Right lobe of liver (tissue), 6 donors: ENCODE data around the gene CDH15. TPM values are rescaled to one million over a fixed set of nuclear protein-coding genes. Genes with fewer than 3 reads are reported as not detected.

Experiments
- ATAC-seq, 4 donors: fragments of 200-7000 bp; cut with Tn5 transposase; one replicate each; pipeline ENCODE4 v1.9.1; 2020; ENCODE audit warnings: mild to moderate bottlenecking in 4 of 4, moderate library complexity in 4 of 4
- DNase-seq, 3 donors: peaks; one replicate each; pipeline ENCODE4 v3.0.0-alpha.2; 2020
- H3K27ac ChIP-seq, 3 donors: fragments of 200-600 bp; one replicate each; pipeline ENCODE4 v1.8.0; 2022
- H3K27me3 ChIP-seq, 2 donors: fragments of 200-600 bp; one replicate each; pipeline ENCODE4 v1.8.0; 2022
- H3K36me3 ChIP-seq, 4 donors: fragments of 200-600 bp; sonication (generic) in 1 of 4; one replicate each; pipeline versions ENCODE4 v1.5.1 to v1.8.0; 2017 to 2022; ENCODE audit warnings: control low read depth in 1 of 4
- H3K4me1 ChIP-seq, 4 donors: fragments of 200-600 bp; sonication (generic) in 1 of 4; one replicate each; pipeline versions ENCODE4 v1.5.1 to v1.8.0; 2017 to 2022; ENCODE audit warnings: control low read depth in 1 of 4
- H3K4me3 ChIP-seq, 3 donors: fragments of 200-600 bp; one replicate each; pipeline ENCODE4 v1.8.0; 2022
- H3K9me3 ChIP-seq, 4 donors: fragments of 200-600 bp; sonication (generic) in 1 of 4; one replicate each; pipeline versions ENCODE4 v1.5.1 to v1.8.0; 2017 to 2022; ENCODE audit warnings: control low read depth in 1 of 4
- POLR2A ChIP-seq: fragments of 450-650 bp; IDR thresholded peaks from one replicate; pipeline ENCODE4 v1.6.1; 2017; ENCODE audit warnings: antibody characterized with exemption, mild to moderate bottlenecking
- WGBS: methylation state at CpG from one replicate; pipeline ENCODE4 v1.1.6; 2018; ENCODE audit warnings: low coverage, low lambda C conversion rate; ENCODE audit not compliant: insufficient coverage; ENCODE audit errors: missing lambda C conversion rate; 5-methylcytosine and 5-hydroxymethylcytosine counted together
- intact Hi-C, 2 donors: fragments of 100-400 bp; cut with DNase I; formaldehyde crosslinking; loops; one replicate each; pipeline versions ENCODE4 v1.11.2 to v1.14.1; 2022
- total RNA-seq, 6 experiments: library from RNA; depleted of rRNA in 2 of 6; stranded (reverse); fragments of >200 nt in 2 of 6; fragmentation: NEBNext Ultra II Directional in 3 of 6; extraction: Animal tissue kit (Norgen Biotek cat#: 25700) in 3 of 6; gene quantifications; one replicate each; pipeline versions ENCODE4 v1.1.0 to v1.2.4, GENCODE V29; 2016 to 2023
- TF ChIP-seq, protein P1 (sequence below), 4 donors: fragments of 200-600 bp in 3 of 4; fragments of 450-650 bp in 1 of 4; IDR thresholded peaks; one replicate each; pipeline versions ENCODE4 v1.5.1 to v1.8.0; 2016 to 2022; ENCODE audit warnings: antibody characterized with exemption in 4 of 4, mild to moderate bottlenecking in 2 of 4
- donor health status: DM: no; HTN: yes; CAD: no.
- donor health status: DM: no; HTN: no; CAD: no.
- donor health status: DM: no; HTN: no; CAD: no.
- donor health status: DM: no; HTN: yes; CAD: no.
- donor health status: DM: no; HTN: yes; CAD: no.

Gene CDH15
- total RNA-seq, 6 experiments from 2014 or later: 0.12 to 3.3 (median 0.15) TPM; not detected in 1

DNA sequence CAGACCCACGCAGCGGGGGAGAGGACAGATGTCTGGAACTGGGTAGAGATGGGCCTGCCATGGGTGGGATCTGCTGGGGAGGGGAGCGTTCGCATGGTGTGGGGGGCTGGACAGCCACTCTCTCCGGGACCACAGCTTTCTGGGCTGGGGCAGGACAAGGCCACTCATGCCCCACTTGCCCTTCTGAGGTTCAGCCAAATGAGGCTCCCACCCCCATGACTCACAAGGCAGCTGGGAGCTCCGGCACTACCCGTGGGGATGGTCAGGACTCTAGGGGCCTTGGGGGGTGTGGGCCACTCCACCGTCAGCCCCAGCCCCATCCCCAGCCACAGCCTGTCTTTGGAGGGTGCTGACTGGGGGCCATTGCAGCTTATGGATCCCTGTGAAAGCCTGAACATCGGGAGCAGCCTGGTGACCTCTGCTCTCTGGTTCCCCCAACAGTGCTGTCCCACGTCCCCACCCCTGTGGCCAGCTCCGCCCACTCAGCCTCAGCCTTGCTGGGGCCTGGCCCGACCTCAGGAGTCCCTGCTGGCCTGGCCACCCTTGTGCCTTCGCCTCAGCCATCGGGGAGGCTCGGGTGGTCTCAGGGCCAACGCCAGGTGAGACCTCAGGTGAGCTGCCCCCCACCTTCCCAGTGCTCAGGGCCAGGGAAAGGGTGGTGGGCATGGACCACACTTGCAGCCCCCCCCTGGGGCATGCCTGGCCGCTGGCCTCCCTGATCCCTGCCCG, 4.7 kb upstream of the CDH15 start:
- intact Hi-C loops: loop anchor here in 1 of 2 donors (5.0 to 10.0 kb wide), 3 partner anchors 152 to 352 kb away; partner anchors contain the start of gene APRT
- H3K9me3 ChIP-seq: no peaks in the 10 kb centered on the region
- H3K27ac ChIP-seq: no peak overlapping the region
- no peak overlapping the region for H3K4me3 ChIP-seq
- no peaks in the 10 kb centered on the region for H3K36me3 ChIP-seq
- TF ChIP-seq, protein P1, sequence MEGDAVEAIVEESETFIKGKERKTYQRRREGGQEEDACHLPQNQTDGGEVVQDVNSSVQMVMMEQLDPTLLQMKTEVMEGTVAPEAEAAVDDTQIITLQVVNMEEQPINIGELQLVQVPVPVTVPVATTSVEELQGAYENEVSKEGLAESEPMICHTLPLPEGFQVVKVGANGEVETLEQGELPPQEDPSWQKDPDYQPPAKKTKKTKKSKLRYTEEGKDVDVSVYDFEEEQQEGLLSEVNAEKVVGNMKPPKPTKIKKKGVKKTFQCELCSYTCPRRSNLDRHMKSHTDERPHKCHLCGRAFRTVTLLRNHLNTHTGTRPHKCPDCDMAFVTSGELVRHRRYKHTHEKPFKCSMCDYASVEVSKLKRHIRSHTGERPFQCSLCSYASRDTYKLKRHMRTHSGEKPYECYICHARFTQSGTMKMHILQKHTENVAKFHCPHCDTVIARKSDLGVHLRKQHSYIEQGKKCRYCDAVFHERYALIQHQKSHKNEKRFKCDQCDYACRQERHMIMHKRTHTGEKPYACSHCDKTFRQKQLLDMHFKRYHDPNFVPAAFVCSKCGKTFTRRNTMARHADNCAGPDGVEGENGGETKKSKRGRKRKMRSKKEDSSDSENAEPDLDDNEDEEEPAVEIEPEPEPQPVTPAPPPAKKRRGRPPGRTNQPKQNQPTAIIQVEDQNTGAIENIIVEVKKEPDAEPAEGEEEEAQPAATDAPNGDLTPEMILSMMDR (IDR thresholded peaks at IDR 0.05): no peak
- TF ChIP-seq POLR2A: no peak
- ATAC-seq (no peak), DNase-seq (no peak)
- H3K4me1 ChIP-seq: peaks cover 0 to 8% (median 0%) of the 10 kb centered on the region in 4 donors
- H3K27me3 ChIP-seq: peaks cover 0 to 9% of the 10 kb centered on the region in 2 donors
- WGBS: 45% methylated on average over 5 of the region's 18 CpGs

DNA sequence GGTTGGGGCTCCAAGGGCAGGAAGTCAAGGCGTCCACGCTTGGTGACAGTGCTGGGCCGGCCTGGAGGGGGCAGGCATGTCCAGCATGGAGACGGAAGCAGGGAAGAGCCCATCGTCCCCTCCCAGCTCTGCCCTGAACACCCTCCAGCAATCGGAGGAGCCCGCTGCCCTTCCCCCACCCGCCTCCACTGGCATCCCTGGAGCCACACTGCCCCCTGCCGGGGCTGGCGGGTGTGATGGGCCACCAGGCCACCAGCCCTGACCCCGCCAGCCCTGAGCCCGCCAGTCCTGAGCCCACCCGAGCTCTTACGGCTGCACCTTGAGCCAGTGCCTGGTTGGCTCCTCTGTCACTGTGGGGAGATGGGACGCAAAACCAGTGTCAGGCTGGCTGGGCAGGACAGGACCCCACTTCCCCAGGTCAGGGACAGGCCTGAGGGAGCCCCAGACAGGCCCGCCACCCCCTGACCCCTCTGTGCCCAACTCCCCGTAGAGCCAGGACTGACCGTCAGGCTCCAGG, 4.1 kb upstream of the CDH15 start:
- H3K4me1 ChIP-seq: peaks cover 0 to 8% (median 0%) of the 10 kb centered on the region in 4 donors
- TF ChIP-seq POLR2A: no peak
- TF ChIP-seq, protein P1 (IDR thresholded peaks at IDR 0.05): peak; percentile 69 to 89 (median 80)
- ATAC-seq (peak; percentile 71 to 79 (median 74)), DNase-seq (peak; percentile 76 to 86 (median 84))
- H3K36me3 ChIP-seq: no peaks in the 10 kb centered on the region
- H3K4me3 ChIP-seq: no peak overlapping the region
- H3K9me3 ChIP-seq: no peaks in the 10 kb centered on the region
- H3K27me3 ChIP-seq: peaks cover 0 to 9% of the 10 kb centered on the region in 2 donors
- intact Hi-C loops: loop anchor here in 1 of 2 donors (5.0 to 10.0 kb wide), 3 partner anchors 153 to 353 kb away; partner anchors contain the start of gene APRT
- WGBS: 0% methylated on average over 1 of the region's 18 CpGs
- H3K27ac ChIP-seq: no peak overlapping the region

DNA sequence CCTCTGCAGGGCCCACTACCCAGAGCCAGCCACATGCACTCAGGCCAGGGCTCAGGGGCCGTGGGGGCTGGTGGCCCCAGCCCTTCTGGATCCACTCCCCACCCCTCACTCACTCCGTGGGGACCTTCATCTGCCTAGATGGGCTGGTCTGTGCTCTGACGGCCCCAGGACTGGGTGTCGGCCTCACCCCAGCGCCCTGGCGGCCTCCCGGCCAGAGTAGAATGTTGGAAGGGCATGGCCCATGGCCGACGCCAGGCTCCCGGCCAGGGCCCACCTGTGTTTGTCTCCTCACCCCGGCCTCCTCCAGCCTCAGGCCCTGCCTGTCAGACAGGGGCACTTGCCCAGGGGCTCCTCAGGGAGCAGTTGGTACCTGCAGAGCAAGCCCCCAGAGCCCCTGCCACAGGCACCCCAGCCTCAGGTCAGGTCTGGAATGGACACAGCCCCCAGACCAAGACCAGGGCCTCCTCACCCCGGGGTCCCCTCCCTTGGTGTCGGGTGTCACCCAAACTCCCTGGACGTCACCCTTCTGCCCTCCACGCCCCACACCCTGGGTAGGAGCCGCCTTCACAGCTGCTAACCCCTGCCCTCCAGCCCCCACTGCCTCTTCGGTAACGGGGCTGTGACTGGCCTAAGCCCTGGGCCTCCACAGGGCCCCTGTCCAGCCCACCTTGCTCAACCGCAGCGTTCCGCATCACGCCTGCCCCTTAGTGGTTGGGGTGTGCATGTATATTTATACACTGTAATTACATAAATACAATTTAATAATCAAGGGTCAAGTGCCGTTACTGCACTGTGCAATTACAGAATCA, 3.0 kb upstream of the CDH15 start:
- no peak overlapping the region for H3K27ac ChIP-seq
- H3K27me3 ChIP-seq: peaks cover 0 to 9% of the 10 kb centered on the region in 2 donors
- no peak overlapping the region for H3K4me3 ChIP-seq
- H3K9me3 ChIP-seq: no peaks in the 10 kb centered on the region
- H3K36me3 ChIP-seq: no peaks in the 10 kb centered on the region
- WGBS: 24% methylated on average over 4 of the region's 23 CpGs
- peaks cover 0 to 8% (median 0%) of the 10 kb centered on the region in 4 donors for H3K4me1 ChIP-seq
- DNase-seq (peak in 1 of 3 donors; percentile 49), ATAC-seq (no peak)
- intact Hi-C loops: loop anchor here in 1 of 2 donors (5.0 to 10.0 kb wide), 3 partner anchors 154 to 354 kb away; partner anchors contain the start of gene APRT
- TF ChIP-seq, protein P1 (IDR thresholded peaks at IDR 0.05): no peak
- TF ChIP-seq POLR2A: no peak

DNA sequence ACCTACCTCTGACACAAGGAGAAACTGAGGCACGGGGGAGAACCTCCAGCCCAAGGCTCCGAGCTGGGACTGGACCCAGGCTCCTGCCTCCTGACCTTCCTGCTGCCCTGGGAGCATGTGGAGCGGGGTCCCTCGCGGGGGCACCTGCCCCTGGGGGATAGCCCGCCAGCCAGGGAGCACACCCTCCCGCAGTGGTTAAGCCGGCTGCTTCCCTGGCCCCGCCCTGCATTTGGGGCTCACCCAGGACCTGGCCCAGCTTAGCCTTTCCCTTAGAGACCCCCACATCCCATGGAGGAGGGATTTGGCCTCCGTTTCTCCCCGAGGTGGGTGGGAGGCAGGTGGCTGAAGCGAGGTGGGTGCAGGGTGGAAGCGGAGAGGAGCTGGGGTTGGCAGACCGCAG, 1.8 kb upstream of the CDH15 start:
- no peaks in the 10 kb centered on the region for H3K9me3 ChIP-seq
- DNase-seq (no peak), ATAC-seq (no peak)
- no peak overlapping the region for H3K27ac ChIP-seq
- peaks cover 0 to 8% (median 0%) of the 10 kb centered on the region in 4 donors for H3K4me1 ChIP-seq
- no peaks in the 10 kb centered on the region for H3K36me3 ChIP-seq
- WGBS: 10% methylated on average over 2 of the region's 14 CpGs
- intact Hi-C loops: loop anchor here in 1 of 2 donors (5.0 to 10.0 kb wide), 3 partner anchors 155 to 355 kb away; partner anchors contain the start of gene APRT
- no peak for TF ChIP-seq POLR2A
- TF ChIP-seq, protein P1 (IDR thresholded peaks at IDR 0.05): no peak
- peaks cover 0 to 9% of the 10 kb centered on the region in 2 donors for H3K27me3 ChIP-seq
- H3K4me3 ChIP-seq: no peak overlapping the region
